A549 treated with CpdA at 1 μM for 4 hours (cell line): ENCODE data around the gene ZBTB4. TPM values are rescaled to one million over a fixed set of nuclear protein-coding genes. Genes with fewer than 3 reads are reported as not detected.

Experiments used
- total RNA-seq: library from RNA; stranded (reverse); fragments of 200-300 nt; extraction: Qiagen RNA extraction; gene quantifications from 5 replicates; pipeline ENCODE4 v1.2.3, GENCODE V29; 2022; ENCODE audit warnings: low read depth

ZBTB4 gene
- 20.0 to 25.5 TPM (median 23.1 TPM) in 5 replicates for total RNA-seq

GRCh38 chr17:7479213-7480088, at the start of gene ZBTB4:
ZBTB4 (minus strand) TSS chr17:7479631; CDS start chr17:7466801, 12,830 bp downstream.

GRCh38 chr17:7484067-7484918, 4.9 kb upstream of the ZBTB4 start, which contains the start of gene POLR2A:
POLR2A (plus strand) TSS chr17:7484366.

GRCh38 chr17:7481275-7481674, 1.8 kb upstream of the ZBTB4 start, which contains the start of gene SLC35G6:
SLC35G6 (plus strand) TSS chr17:7481446; CDS start chr17:7481517, 71 bp downstream.

GRCh38 chr17:7444682-7445618, 34.5 kb downstream of the ZBTB4 start, which contains the start of gene CHRNB1:
CHRNB1 (plus strand) TSS chr17:7445061; CDS start chr17:7445128, 67 bp downstream.

GRCh38 chr17:7439462-7440112, 39.8 kb downstream of the ZBTB4 start, which contains the start of gene FGF11:
FGF11 (plus strand) TSS chr17:7439512; CDS start chr17:7439621, 109 bp downstream.

GRCh38 chr17:7428557-7428956, 50.9 kb downstream of the ZBTB4 start, which contains the start of gene SPEM3:
SPEM3 (plus strand) TSS chr17:7428857; CDS start chr17:7428903, 46 bp downstream.

GRCh38 chr17:7425316-7425715, 54.1 kb downstream of the ZBTB4 start, which contains the start of gene SPEM2:
SPEM2 (plus strand) TSS chr17:7425616; CDS start chr17:7425689, 73 bp downstream.

GRCh38 chr17:7419819-7420610, 59.4 kb downstream of the ZBTB4 start, which contains the start of gene SPEM1:
SPEM1 (plus strand) TSS chr17:7420324; CDS start chr17:7420385, 61 bp downstream.

Other genes starting within 250 kb of the ZBTB4 start
- gene DVL2, start 245.1 kb downstream of the ZBTB4 start, total RNA-seq = 28.0 to 42.0 TPM (median 34.1 TPM) in 5 replicates
- 83.9 to 111 TPM (median 93.1 TPM) in 5 replicates for gene PHF23, start 240.2 kb downstream of the ZBTB4 start, total RNA-seq
- gene GABARAP, start 237.2 kb downstream of the ZBTB4 start, total RNA-seq = 651 to 801 TPM (median 727 TPM) in 5 replicates
- 214 to 254 TPM (median 242 TPM) in 5 replicates for gene CTDNEP1, start 227.9 kb downstream of the ZBTB4 start, total RNA-seq
- gene ELP5, start 227.4 kb downstream of the ZBTB4 start, total RNA-seq = 117 to 137 TPM (median 127 TPM) in 5 replicates
- 0.54 to 0.90 TPM (median 0.62 TPM) in 5 replicates for gene CLDN7, start 217.2 kb downstream of the ZBTB4 start, total RNA-seq
- gene SLC2A4, start 197.9 kb downstream of the ZBTB4 start, total RNA-seq = 0.13 to 0.29 TPM (median 0.24 TPM) in 5 replicates
- 0.45 to 0.97 TPM (median 0.60 TPM) in 4 of 5 replicates, not detected in the other for gene YBX2, start 185.0 kb downstream of the ZBTB4 start, total RNA-seq
- 1,623 to 1,819 TPM (median 1,736 TPM) in 5 replicates for gene EIF5A, start 172.0 kb downstream of the ZBTB4 start, total RNA-seq
- gene GPS2, start 164.3 kb downstream of the ZBTB4 start, total RNA-seq = 91.6 to 105 TPM (median 99.8 TPM) in 5 replicates
- 24.3 to 33.5 TPM (median 29.7 TPM) in 5 replicates for gene NEURL4, start 150.3 kb downstream of the ZBTB4 start, total RNA-seq
- gene ACAP1, start 143.1 kb downstream of the ZBTB4 start, total RNA-seq = 1.9 to 7.2 TPM (median 3.1 TPM) in 5 replicates
- 11.9 to 16.4 TPM (median 13.3 TPM) in 5 replicates for gene KCTD11, start 127.5 kb downstream of the ZBTB4 start, total RNA-seq
- gene TMEM95, start 124.5 kb downstream of the ZBTB4 start, total RNA-seq = not detected in 5 replicates
- gene TNK1, start 98.5 kb downstream of the ZBTB4 start, total RNA-seq = 1.5 to 2.4 TPM (median 1.8 TPM) in 5 replicates
- 36.7 to 43.5 TPM (median 37.7 TPM) in 5 replicates for gene PLSCR3, start 85.1 kb downstream of the ZBTB4 start, total RNA-seq
- gene TMEM256, start 75.5 kb downstream of the ZBTB4 start, total RNA-seq = 181 to 224 TPM (median 197 TPM) in 5 replicates
- gene NLGN2, start 71.8 kb downstream of the ZBTB4 start, total RNA-seq = 14.2 to 20.2 TPM (median 17.0 TPM) in 5 replicates
- 0.09 TPM in 1 of 5 replicates, not detected in the others for gene SPEM1, start 59.3 kb downstream of the ZBTB4 start, total RNA-seq
- gene SPEM2, start 54.0 kb downstream of the ZBTB4 start, total RNA-seq = 0.10 to 0.14 TPM in 2 of 5 replicates, not detected in the others
- 0.01 to 0.04 TPM in 2 of 5 replicates, not detected in the others for gene SPEM3, start 50.8 kb downstream of the ZBTB4 start, total RNA-seq
- 9.6 to 14.5 TPM (median 13.1 TPM) in 5 replicates for gene TMEM102, start 44.2 kb downstream of the ZBTB4 start, total RNA-seq
- gene FGF11, start 40.1 kb downstream of the ZBTB4 start, total RNA-seq = 0.99 to 1.4 TPM (median 1.4 TPM) in 5 replicates
- 4.7 to 7.6 TPM (median 7.2 TPM) in 5 replicates for gene CHRNB1, start 34.6 kb downstream of the ZBTB4 start, total RNA-seq
- gene SLC35G6, start 1.8 kb upstream of the ZBTB4 start, total RNA-seq = not detected in 5 replicates
- gene POLR2A, start 4.7 kb upstream of the ZBTB4 start, total RNA-seq = 74.3 to 88.3 TPM (median 80.0 TPM) in 5 replicates
- gene TNFSF12, start 69.4 kb upstream of the ZBTB4 start, total RNA-seq = 9.6 to 13.5 TPM (median 10.4 TPM) in 5 replicates
- gene TNFSF13, start 79.1 kb upstream of the ZBTB4 start, total RNA-seq = 0.61 to 1.9 TPM (median 1.3 TPM) in 5 replicates
- 94.4 to 114 TPM (median 102 TPM) in 5 replicates for gene SENP3, start 82.3 kb upstream of the ZBTB4 start, total RNA-seq
- gene CD68, start 100.0 kb upstream of the ZBTB4 start, total RNA-seq = 34.0 to 42.9 TPM (median 36.5 TPM) in 5 replicates
- 116 to 133 TPM (median 120 TPM) in 5 replicates for gene MPDU1, start 104.2 kb upstream of the ZBTB4 start, total RNA-seq
- gene SOX15, start 110.5 kb upstream of the ZBTB4 start, total RNA-seq = 0.22 to 0.72 TPM (median 0.37 TPM) in 5 replicates
- 54.7 to 68.2 TPM (median 61.0 TPM) in 5 replicates for gene FXR2, start 135.3 kb upstream of the ZBTB4 start, total RNA-seq
- 81.2 to 99.2 TPM (median 91.7 TPM) in 5 replicates for gene SAT2, start 148.2 kb upstream of the ZBTB4 start, total RNA-seq
- 0.68 to 1.0 TPM (median 0.73 TPM) in 5 replicates for gene SHBG, start 150.5 kb upstream of the ZBTB4 start, total RNA-seq
- 0.16 to 0.33 TPM (median 0.26 TPM) in 4 of 5 replicates, not detected in the other for gene ATP1B2, start 171.3 kb upstream of the ZBTB4 start, total RNA-seq
- 48.7 to 61.6 TPM (median 55.2 TPM) in 5 replicates for gene TP53, start 207.9 kb upstream of the ZBTB4 start, total RNA-seq
- gene WRAP53, start 208.8 kb upstream of the ZBTB4 start, total RNA-seq = 33.9 to 50.3 TPM (median 47.7 TPM) in 5 replicates
- gene EFNB3, start 225.6 kb upstream of the ZBTB4 start, total RNA-seq = 1.0 to 1.7 TPM (median 1.4 TPM) in 5 replicates
- 0.01 to 0.03 TPM in 2 of 5 replicates, not detected in the others for gene DNAH2, start 238.1 kb upstream of the ZBTB4 start, total RNA-seq